Fibroblast of lung (primary cell): Measurements from ENCODE around the gene DLGAP4.

Experiments
- CTCF ChIP-seq, 2 donors: IDR thresholded peaks in 1 of 2; conservative IDR thresholded peaks in 1 of 2; 1 replicate in 1 of 2; 2 replicates in 1 of 2; pipeline ENCODE4 v1.5.1; 2011 to 2012; ENCODE audit warnings: low read length in 2 of 2, control low read depth in 1 of 2, inconsistent platforms in 1 of 2, low read depth in 1 of 2, mild to moderate bottlenecking in 1 of 2
- EZH2 ChIP-seq: IDR thresholded peaks from 2 replicates; pipeline ENCODE4 v1.5.1; 2012; ENCODE audit warnings: low read length, control low read depth, mild to moderate bottlenecking; ENCODE audit errors: missing control alignments

GRCh38 chr20:36359668-36360406 is 53.7 kb downstream of the DLGAP4 start:
- TF ChIP-seq CTCF (conservative IDR thresholded peaks at IDR 0.05 in 1 of 2, IDR thresholded peaks at IDR 0.05 in 1 of 2; ENCODE audit: low read depth in 1 of 2, low read length in 2 of 2) (no peak), EZH2 (no peak)
